H9 (cell line): ENCODE results near the gene PTPN23. TPM values are rescaled to one million over a fixed set of nuclear protein-coding genes. Genes with fewer than 3 reads are reported as not detected.
A peak's percentile ranks its signal among the peaks of the same experiment; 100 is the strongest.

Source experiments
- DNase-seq: peaks from one replicate; pipeline ENCODE4 v3.0.0-alpha.2; 2017
- H2AFZ ChIP-seq: one replicate; pipeline ENCODE4 v1.6.1; 2013; ENCODE audit warnings: mild to moderate bottlenecking, low read length, control low read depth, moderate library complexity
- H2AK5ac ChIP-seq: 2 replicates; pipeline ENCODE4 v1.6.1; 2013; ENCODE audit warnings: low read length, control low read depth, mixed read lengths; ENCODE audit not compliant: insufficient read length
- H2BK120ac ChIP-seq: one replicate; pipeline ENCODE4 v1.6.1; 2013; ENCODE audit warnings: low read depth, mild to moderate bottlenecking, low read length, control low read depth, inconsistent platforms; ENCODE audit not compliant: poor library complexity, severe bottlenecking
- H2BK12ac ChIP-seq: 2 replicates; pipeline ENCODE4 v1.6.1; 2013; ENCODE audit warnings: low read length, control low read depth, mixed read lengths, low read depth; ENCODE audit not compliant: insufficient read length
- H2BK15ac ChIP-seq: 2 replicates; pipeline ENCODE4 v1.6.1; 2013; ENCODE audit warnings: low read depth, low read length, control low read depth
- H2BK20ac ChIP-seq: one replicate; pipeline ENCODE4 v1.6.1; 2013; ENCODE audit warnings: low read depth, mild to moderate bottlenecking, low read length, control low read depth, inconsistent platforms; ENCODE audit not compliant: poor library complexity, severe bottlenecking
- H2BK5ac ChIP-seq: 2 replicates; pipeline ENCODE4 v1.6.1; 2013; ENCODE audit warnings: low read length, control low read depth, mixed read lengths; ENCODE audit not compliant: insufficient read length
- H3K14ac ChIP-seq: 2 replicates; pipeline ENCODE4 v1.6.1; 2013; ENCODE audit warnings: low read length, control low read depth; ENCODE audit not compliant: insufficient read depth
- H3K18ac ChIP-seq: 2 replicates; pipeline ENCODE4 v1.6.1; 2013; ENCODE audit warnings: low read depth, mild to moderate bottlenecking, mixed read lengths, low read length, control low read depth; ENCODE audit not compliant: insufficient read length
- H3K23ac ChIP-seq: 2 replicates; pipeline ENCODE4 v1.6.1; 2013; ENCODE audit warnings: low read length, control low read depth, mixed read lengths, low read depth; ENCODE audit not compliant: insufficient read length
- H3K23me2 ChIP-seq: 2 replicates; pipeline ENCODE4 v1.6.1; 2013; ENCODE audit warnings: low read depth, mild to moderate bottlenecking, mixed read lengths, low read length, control low read depth; ENCODE audit not compliant: insufficient read length, poor library complexity, severe bottlenecking
- H3K27ac ChIP-seq: 2 replicates; pipeline ENCODE4 v1.5.1; 2013; ENCODE audit warnings: low read length, control low read depth, mixed read lengths, low read depth; ENCODE audit not compliant: insufficient read length
- H3K27me3 ChIP-seq: 2 replicates; pipeline ENCODE4 v1.6.1; 2013; ENCODE audit warnings: low read length, control low read depth, inconsistent platforms; ENCODE audit not compliant: insufficient read depth
- H3K4ac ChIP-seq: 2 replicates; pipeline ENCODE4 v1.6.1; 2013; ENCODE audit warnings: low read depth, mild to moderate bottlenecking, control low read depth, inconsistent platforms, low read length, moderate library complexity
- H3K4me1 ChIP-seq: 2 replicates; pipeline ENCODE4 v1.6.1; 2013; ENCODE audit warnings: low read length, control low read depth, inconsistent platforms; ENCODE audit not compliant: insufficient read depth
- H3K4me2 ChIP-seq: 2 replicates; pipeline ENCODE4 v1.6.1; 2013; ENCODE audit warnings: low read length, control low read depth, mixed read lengths; ENCODE audit not compliant: insufficient read length, insufficient read depth
- H3K56ac ChIP-seq: 2 replicates; pipeline ENCODE4 v1.6.1; 2013; ENCODE audit warnings: low read depth, mild to moderate bottlenecking, mixed read lengths, low read length, control low read depth; ENCODE audit not compliant: insufficient read length
- H3K79me1 ChIP-seq: 2 replicates; pipeline ENCODE4 v1.6.1; 2013; ENCODE audit warnings: low read depth, mild to moderate bottlenecking, moderate library complexity, low read length, control low read depth, inconsistent platforms; ENCODE audit not compliant: insufficient read depth, poor library complexity, severe bottlenecking
- H3K79me2 ChIP-seq: 2 replicates; pipeline ENCODE4 v1.6.1; 2013; ENCODE audit warnings: low read length, control low read depth, inconsistent platforms; ENCODE audit not compliant: insufficient read depth
- H3K9ac ChIP-seq: 2 replicates; pipeline ENCODE4 v1.6.1; 2013; ENCODE audit warnings: low read length, control low read depth, mixed read lengths; ENCODE audit not compliant: insufficient read length; ENCODE audit errors: extremely low read depth
- H3K9me3 ChIP-seq: one replicate; pipeline ENCODE4 v1.6.1; 2013; ENCODE audit warnings: low read depth, low read length, inconsistent platforms; ENCODE audit not compliant: control insufficient read depth
- H3T11ph ChIP-seq: one replicate; pipeline ENCODE4 v1.6.1; 2013; ENCODE audit warnings: mild to moderate bottlenecking, low read length, control low read depth, inconsistent platforms
- H4K20me1 ChIP-seq: one replicate; pipeline ENCODE4 v1.6.1; 2013; ENCODE audit not compliant: control insufficient read depth, insufficient read length, insufficient read depth
- H4K5ac ChIP-seq: 2 replicates; pipeline ENCODE4 v1.6.1; 2013; ENCODE audit warnings: low read depth, mild to moderate bottlenecking, mixed read lengths, low read length, control low read depth; ENCODE audit not compliant: insufficient read length
- H4K8ac ChIP-seq: replicated peaks from 2 replicates; pipeline ENCODE4 v1.6.1; 2013; ENCODE audit warnings: low read length, control low read depth, mixed read lengths, low read depth; ENCODE audit not compliant: insufficient read length
- H4K91ac ChIP-seq: 2 replicates; pipeline ENCODE4 v1.6.1; 2013; ENCODE audit warnings: low read depth, mild to moderate bottlenecking, moderate library complexity, mixed read lengths, low read length, control low read depth; ENCODE audit not compliant: insufficient read length
- H3K27ac Mint-ChIP-seq, 3 experiments: 2 replicates in 2 of 3; 3 replicates in 1 of 3; pipeline ENCODE4 v1.8.0; 2020 to 2021; ENCODE audit warnings: mixed read lengths in 3 of 3, mild to moderate bottlenecking in 1 of 3, moderate library complexity in 1 of 3
- H3K27me3 Mint-ChIP-seq: 2 replicates; pipeline ENCODE4 v1.8.0; 2021; ENCODE audit warnings: low read depth, mild to moderate bottlenecking, moderate library complexity, mixed read lengths
- H3K36me3 Mint-ChIP-seq, 3 experiments: 2 replicates in 2 of 3; 3 replicates in 1 of 3; pipeline ENCODE4 v1.8.0; 2020 to 2021; ENCODE audit warnings: low read depth in 3 of 3, mixed read lengths in 3 of 3; ENCODE audit not compliant: insufficient read depth in 1 of 3
- H3K4me1 Mint-ChIP-seq, 2 experiments: 2 replicates each; pipeline ENCODE4 v1.8.0; 2020; ENCODE audit warnings: mixed read lengths in 2 of 2
- H3K4me3 Mint-ChIP-seq, 2 experiments: 2 replicates in 1 of 2; 3 replicates in 1 of 2; pipeline ENCODE4 v1.8.0; 2020 to 2021; ENCODE audit warnings: mild to moderate bottlenecking in 2 of 2, mixed read lengths in 2 of 2, moderate library complexity in 1 of 2
- H3K9me3 Mint-ChIP-seq, 2 experiments: 2 replicates in 1 of 2; 3 replicates in 1 of 2; pipeline ENCODE4 v1.8.0; 2020; ENCODE audit warnings: mild to moderate bottlenecking in 2 of 2, mixed read lengths in 2 of 2, moderate library complexity in 1 of 2
- CTCF ChIP-seq: fragments of 200-600 bp; sonication (generic); conservative IDR thresholded peaks from 3 replicates; pipeline ENCODE4 v1.8.0; 2021; ENCODE audit warnings: antibody characterized with exemption, mild to moderate bottlenecking
- WGBS: extraction: QIAGEN DNeasy Blood & Tissue Kit; methylation state at CpG from one replicate; pipeline ENCODE4 v1.1.7; 2013; ENCODE audit warnings: missing lambda C conversion rate, low lambda C conversion rate, mixed read lengths; ENCODE audit not compliant: insufficient read length; ENCODE audit errors: extremely low coverage; 5-methylcytosine and 5-hydroxymethylcytosine counted together
- long read RNA-seq: library from polyadenylated mRNA; unstranded; transcript quantifications from one replicate; pipeline ENCODE4 v2.0.0, GENCODE V29; 2020
- total RNA-seq: library from RNA; stranded (reverse); gene quantifications from 2 replicates; pipeline ENCODE4 v1.2.1, GENCODE V29; 2021

Gene PTPN23
- 38.0 and 42.2 TPM in 2 replicates for total RNA-seq
- long read RNA-seq, partial matches to known transcripts = 2 of 2 reads
- long read RNA-seq, other reads (novel, unspliced or antisense) = 0 of 2 reads

GRCh38 chr3:47380601-47381316 is at the start of gene PTPN23:
Gene PTPN23, plus strand, starts transcription at chr3:47381021. Its CDS starts 76 bp downstream, at chr3:47381097.
- Mint-ChIP-seq H3K27ac (peak within 1 kb of the TSS; percentile 98 to 100 (median 99)), H3K4me3 (peak within 1 kb of the TSS; percentile 98 to 100), H3K36me3 (peaks cover 2 to 10% (median 8%) of the 10 kb centered on the region in 3 experiments; a peak in 6 of 7 replicates), H3K27me3 (no peaks in the 10 kb centered on the region), H3K4me1 (peaks cover 20 to 28% of the 10 kb centered on the region in 2 experiments), H3K9me3 (no peaks in the 10 kb centered on the region; a peak in 1 of 5 replicates)
- Histone ChIP-seq H3T11ph (no peak within 1 kb of the TSS), H3K79me1 (peaks cover 3% of the 10 kb centered on the region), H3K4me2 (peak within 1 kb of the TSS; percentile 99), H3K14ac (peak within 1 kb of the TSS; percentile 96), H3K9ac (peak within 1 kb of the TSS; percentile 94), H3K4ac (no peak within 1 kb of the TSS), H2BK5ac (no peak within 1 kb of the TSS), H3K9me3 (no peaks in the 10 kb centered on the region), H2BK12ac (peak within 1 kb of the TSS; percentile 79), H4K20me1 (no peaks in the 10 kb centered on the region), H3K56ac (no peak within 1 kb of the TSS), H2AK5ac (no peak within 1 kb of the TSS), H3K79me2 (peaks cover 12% of the 10 kb centered on the region; the same call in 1 of the 2 replicates), H3K4me1 (no peaks in the 10 kb centered on the region), H3K27ac (peak within 1 kb of the TSS; percentile 44), H3K27me3 (no peaks in the 10 kb centered on the region), H3K23ac (no peak within 1 kb of the TSS), H4K5ac (peak within 1 kb of the TSS; percentile 47), H4K91ac (no peak within 1 kb of the TSS), H3K18ac (peak within 1 kb of the TSS; percentile 64), H2BK20ac (no peak within 1 kb of the TSS), H4K8ac (no peak within 1 kb of the TSS), H2AFZ (no peak within 1 kb of the TSS), H2BK120ac (no peak within 1 kb of the TSS), H2BK15ac (no peak within 1 kb of the TSS), H3K23me2 (peaks cover 16% of the 10 kb centered on the region)
- DNase-seq = peak; percentile 99
- TF ChIP-seq CTCF = no peak
- WGBS = no CpG with 5 or more reads among the region's 61 CpGs
